Activated CD8-positive, alpha-beta T cell treated with anti-CD3 and anti-CD28 coated beads for 36 hours (primary cell): Measurements from ENCODE around the gene UGT1A8. TPM values are rescaled to one million over a fixed set of nuclear protein-coding genes. Genes with fewer than 3 reads are reported as not detected.
"Not testable (repeated sequence)": the region's sequence is repeated elsewhere in the genome, so short reads cannot be mapped to it uniquely, and the experiment has no call there.

Source experiments
- ATAC-seq: fragments of 200-7000 bp; cut with Tn5 transposase; one replicate; pipeline ENCODE4 v1.10.0; 2021; ENCODE audit warnings: mild to moderate bottlenecking, moderate library complexity
- CTCF ChIA-PET: fragments of 350-600 bp; sonication (Branson Sonifier 250); formaldehyde crosslinking; loops from one replicate; lab custom pipeline; 2021; ENCODE audit warnings: antibody characterized with exemption; lab: Charles Lee
- POLR2A ChIA-PET: fragments of 350-600 bp; sonication (Branson Sonifier 250); formaldehyde crosslinking; loops from one replicate; lab custom pipeline; 2021; ENCODE audit warnings: antibody characterized with exemption; lab: Charles Lee
- DNase-seq: peaks from one replicate; pipeline ENCODE4 v3.0.0-alpha.2; 2020
- H3K27ac Mint-ChIP-seq: one replicate; pipeline ENCODE4 v1.8.0; 2021; ENCODE audit warnings: mild to moderate bottlenecking, mixed read lengths
- H3K27me3 Mint-ChIP-seq: one replicate; pipeline ENCODE4 v1.8.0; 2021; ENCODE audit warnings: mixed read lengths
- H3K36me3 Mint-ChIP-seq: one replicate; pipeline ENCODE4 v1.8.0; 2021; ENCODE audit warnings: low read depth, mixed read lengths
- H3K4me1 Mint-ChIP-seq: one replicate; pipeline ENCODE4 v1.8.0; 2021; ENCODE audit warnings: low read depth, mixed read lengths
- H3K4me3 Mint-ChIP-seq: one replicate; pipeline ENCODE4 v1.8.0; 2021; ENCODE audit warnings: mild to moderate bottlenecking, moderate library complexity, mixed read lengths
- H3K9me3 Mint-ChIP-seq: one replicate; pipeline ENCODE4 v1.8.0; 2021; ENCODE audit warnings: mixed read lengths
- CTCF ChIP-seq: fragments of 200-600 bp; IDR thresholded peaks from one replicate; pipeline ENCODE4 v1.8.0; 2022; ENCODE audit warnings: antibody characterized with exemption, mild to moderate bottlenecking
- intact Hi-C: fragments of 100-400 bp; cut with micrococcal nuclease; formaldehyde crosslinking; loops from one replicate; pipeline ENCODE4 v1.10.0; 2022
- total RNA-seq, 2 experiments: library from RNA; stranded (reverse); gene quantifications; one replicate each; pipeline ENCODE4 v1.2.3, GENCODE V29; 2021

UGT1A8 gene
- total RNA-seq, 2 experiments from 2014 or later, result not detected

- ChIA-PET POLR2A (no interaction called here), CTCF (no interaction called here)
- Mint-ChIP-seq H3K4me1 (no peaks in the 10 kb centered on the region), H3K4me3 (no peak overlapping the region), H3K27ac (no peak overlapping the region), H3K9me3 (no peaks in the 10 kb centered on the region), H3K27me3 (peaks cover 19% of the 10 kb centered on the region), H3K36me3 (no peaks in the 10 kb centered on the region)
- intact Hi-C loops, result no loop called here
- no peak for TF ChIP-seq CTCF
- ATAC-seq (no peak), DNase-seq (no peak)
These were observed 123.4 kb downstream of the UGT1A8 start for GRCh38 chr2:233740870-233741269.

GRCh38 chr2:233743464-233744259 is 126.2 kb downstream of the UGT1A8 start:
- ChIA-PET CTCF (no interaction called here), POLR2A (no interaction called here)
- TF ChIP-seq CTCF, result no peak
- Mint-ChIP-seq H3K27ac (no peak overlapping the region), H3K9me3 (no peaks in the 10 kb centered on the region), H3K4me1 (no peaks in the 10 kb centered on the region), H3K36me3 (no peaks in the 10 kb centered on the region), H3K27me3 (peaks cover 24% of the 10 kb centered on the region), H3K4me3 (no peak overlapping the region)
- DNase-seq (no peak), ATAC-seq (no peak)
- intact Hi-C loops, result no loop called here

- CTCF ChIA-PET, result no interaction called here
- Mint-ChIP-seq H3K27me3 (peaks cover 21% of the 10 kb centered on the region), H3K4me1 (no peaks in the 10 kb centered on the region), H3K36me3 (no peaks in the 10 kb centered on the region), H3K27ac (no peak overlapping the region), H3K9me3 (peaks cover 4% of the 10 kb centered on the region), H3K4me3 (no peak overlapping the region)
- POLR2A ChIA-PET, result no interaction called here
- DNase-seq (no peak), ATAC-seq (no peak)
- TF ChIP-seq CTCF, result no peak
- intact Hi-C loops, result no loop called here
These were observed 127.8 kb downstream of the UGT1A8 start for GRCh38 chr2:233745073-233745755.

- POLR2A ChIA-PET, intact Hi-C loops: not testable (repeated sequence)
These were observed 128.4 kb downstream of the UGT1A8 start for GRCh38 chr2:233745838-233746237.

GRCh38 chr2:233746475-233747282 is 129.2 kb downstream of the UGT1A8 start:
- Mint-ChIP-seq H3K4me3 (no peak overlapping the region), H3K27ac (no peak overlapping the region), H3K4me1 (no peaks in the 10 kb centered on the region), H3K27me3 (peaks cover 16% of the 10 kb centered on the region), H3K9me3 (peaks cover 11% of the 10 kb centered on the region), H3K36me3 (no peaks in the 10 kb centered on the region)
- ChIA-PET CTCF (no interaction called here), POLR2A (interaction anchor here (0.6 kb wide), 1 partner anchor 204 kb away, joined by 3 read pairs; no protein-coding TSS in a partner anchor)
- TF ChIP-seq CTCF, result no peak
- ATAC-seq (no peak), DNase-seq (no peak)
- intact Hi-C loops, result no loop called here

More at GRCh38 chr2:233745838-233746237, 128.4 kb downstream of the UGT1A8 start:
- H3K27ac Mint-ChIP-seq, ATAC-seq, H3K4me1 Mint-ChIP-seq, H3K9me3 Mint-ChIP-seq, CTCF ChIA-PET, DNase-seq, H3K36me3 Mint-ChIP-seq, H3K4me3 Mint-ChIP-seq: not testable (repeated sequence)
- peaks cover 20% of the 10 kb centered on the region for H3K27me3 Mint-ChIP-seq
